MM.1S (cell line): ENCODE data around the gene CEP290.

ENCODE experiments used
- EZH2 ChIP-seq: fragments of 300-600 bp; sonication (generic); optimal IDR thresholded peaks from 2 replicates; pipeline ENCODE3; 2017; ENCODE audit warnings: low read depth, mild to moderate bottlenecking, antibody characterized with exemption, low read length, mixed read lengths
- TF ChIP-seq, protein P1 (sequence below): fragments of 300-600 bp; sonication (generic); IDR thresholded peaks from 2 replicates; pipeline ENCODE4 v1.5.1; 2016; ENCODE audit warnings: antibody characterized with exemption, low read length, mixed read lengths

DNA sequence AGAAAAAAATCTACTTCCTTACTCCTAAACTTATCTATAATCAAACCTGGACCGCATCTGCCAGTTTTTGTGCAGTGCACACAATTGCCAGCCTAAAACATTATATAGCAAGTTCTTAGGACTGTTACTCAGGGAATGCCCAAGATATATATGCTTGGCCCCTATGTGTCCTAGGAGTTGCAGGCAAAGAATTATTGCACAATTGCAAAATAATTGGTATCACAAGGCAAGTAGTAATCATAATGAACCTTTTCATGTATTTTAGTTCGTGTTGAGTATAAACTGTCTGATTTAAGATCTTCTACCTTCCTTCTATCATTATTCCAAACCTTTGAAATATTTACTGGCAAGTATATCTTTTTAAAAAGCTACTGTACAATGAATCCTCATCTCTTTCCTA lies 45.7 kb upstream of the CEP290 start:
- TF ChIP-seq, protein P1, sequence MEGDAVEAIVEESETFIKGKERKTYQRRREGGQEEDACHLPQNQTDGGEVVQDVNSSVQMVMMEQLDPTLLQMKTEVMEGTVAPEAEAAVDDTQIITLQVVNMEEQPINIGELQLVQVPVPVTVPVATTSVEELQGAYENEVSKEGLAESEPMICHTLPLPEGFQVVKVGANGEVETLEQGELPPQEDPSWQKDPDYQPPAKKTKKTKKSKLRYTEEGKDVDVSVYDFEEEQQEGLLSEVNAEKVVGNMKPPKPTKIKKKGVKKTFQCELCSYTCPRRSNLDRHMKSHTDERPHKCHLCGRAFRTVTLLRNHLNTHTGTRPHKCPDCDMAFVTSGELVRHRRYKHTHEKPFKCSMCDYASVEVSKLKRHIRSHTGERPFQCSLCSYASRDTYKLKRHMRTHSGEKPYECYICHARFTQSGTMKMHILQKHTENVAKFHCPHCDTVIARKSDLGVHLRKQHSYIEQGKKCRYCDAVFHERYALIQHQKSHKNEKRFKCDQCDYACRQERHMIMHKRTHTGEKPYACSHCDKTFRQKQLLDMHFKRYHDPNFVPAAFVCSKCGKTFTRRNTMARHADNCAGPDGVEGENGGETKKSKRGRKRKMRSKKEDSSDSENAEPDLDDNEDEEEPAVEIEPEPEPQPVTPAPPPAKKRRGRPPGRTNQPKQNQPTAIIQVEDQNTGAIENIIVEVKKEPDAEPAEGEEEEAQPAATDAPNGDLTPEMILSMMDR = no peak
- TF ChIP-seq EZH2 = no peak
